HG03354 (cell line): ENCODE results near the gene CASTOR1.

Experiments
- ATAC-seq: cut with Tn5 transposase; IDR thresholded peaks from one replicate; pipeline ENCODE4 v1.9.1; 2021; ENCODE audit warnings: mild to moderate bottlenecking; ENCODE audit not compliant: unreplicated experiment, poor library complexity, severe bottlenecking

The CASTOR1 gene

GRCh38 chr22:30268331-30268730, 21.0 kb downstream of the CASTOR1 start:
- no peak for ATAC-seq

GRCh38 chr22:30267382-30268302, 21.7 kb downstream of the CASTOR1 start:
- ATAC-seq: no peak

DNA sequence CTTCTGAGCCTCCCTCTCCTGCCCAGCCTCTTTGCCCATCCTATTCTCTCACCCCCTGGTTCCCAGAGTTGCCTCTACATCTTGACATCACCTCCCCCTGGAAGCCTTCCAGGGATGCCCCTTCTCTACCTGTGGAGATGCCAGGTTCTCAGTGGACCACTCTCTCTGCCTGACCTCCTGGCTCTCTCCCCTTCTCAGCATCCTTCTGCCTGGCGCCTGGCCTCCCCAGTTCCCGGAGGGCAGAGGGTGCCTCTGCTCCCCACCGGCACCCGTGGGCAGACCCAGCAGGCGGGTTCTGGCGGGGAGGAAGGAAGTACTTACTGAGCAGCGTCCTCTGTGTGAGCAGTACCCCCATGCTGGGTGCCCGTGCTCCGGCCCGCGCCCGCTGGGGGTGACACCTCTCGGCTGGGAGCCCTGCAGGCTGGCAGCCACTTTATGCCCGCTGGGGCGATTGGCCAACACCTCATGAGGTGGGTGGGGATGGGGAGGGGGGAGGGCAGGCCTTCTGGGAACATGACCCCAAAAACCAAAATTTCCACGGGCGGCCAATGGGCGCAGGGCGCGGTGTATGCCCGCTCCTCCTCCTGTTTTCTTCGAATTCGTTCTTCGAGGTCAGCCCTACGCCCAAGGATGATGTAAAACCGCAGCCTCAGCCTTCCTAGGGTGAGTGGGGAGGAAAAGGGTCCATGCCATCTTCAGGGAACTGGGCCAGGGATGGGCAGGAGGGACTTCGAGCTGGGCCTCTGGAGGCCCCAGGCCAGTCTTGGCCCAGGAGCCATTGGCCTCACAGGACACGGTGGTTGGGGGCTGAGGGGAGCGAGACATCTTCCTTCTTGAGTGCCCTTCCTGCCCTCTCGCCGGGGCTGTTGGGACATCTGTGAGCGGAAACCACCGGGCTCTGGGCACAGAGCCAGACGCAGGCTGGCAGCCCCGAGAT, 22.6 kb downstream of the CASTOR1 start, which contains the start of gene OSM:
Gene OSM, minus strand, starts transcription at position 407 of the 937 bp plus-strand sequence. Its CDS starts 52 bp downstream, at position 355.
- ATAC-seq: no peak

- peak; percentile 74 for ATAC-seq
Measured at GRCh38 chr22:30265823-30266444, 23.4 kb downstream of the CASTOR1 start.

- ATAC-seq: no peak
Measured at GRCh38 chr22:30265131-30265720, 24.1 kb downstream of the CASTOR1 start.

- ATAC-seq: no peak
Measured at GRCh38 chr22:30263883-30264282, 25.4 kb downstream of the CASTOR1 start.

GRCh38 chr22:30262917-30263741, 26.2 kb downstream of the CASTOR1 start:
- no peak for ATAC-seq

GRCh38 chr22:30262112-30262511, 27.2 kb downstream of the CASTOR1 start:
- no peak for ATAC-seq

- ATAC-seq: no peak
Measured at GRCh38 chr22:30261134-30261533, 28.2 kb downstream of the CASTOR1 start.

DNA sequence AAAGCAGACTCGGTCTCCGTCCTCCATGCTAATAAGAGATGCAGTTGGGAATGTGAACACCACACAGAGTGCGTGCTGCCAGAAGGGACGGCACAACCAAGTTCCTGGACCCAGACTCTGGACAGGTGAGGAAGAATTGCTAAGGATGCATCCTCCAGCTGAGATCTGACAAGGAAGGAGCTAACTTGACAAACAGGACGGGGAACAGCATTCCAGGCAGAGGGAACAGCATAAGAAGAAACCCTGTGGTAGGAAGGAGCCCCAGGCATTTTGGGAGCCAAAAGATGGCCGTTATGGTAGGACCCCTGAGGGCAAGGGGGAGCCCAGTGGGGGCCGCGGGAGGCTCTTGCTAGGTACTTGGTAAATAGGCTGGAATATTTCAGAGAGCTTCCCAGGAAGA, 28.6 kb downstream of the CASTOR1 start:
- no peak for ATAC-seq

GRCh38 chr22:30260276-30260675, 29.0 kb downstream of the CASTOR1 start:
- ATAC-seq: no peak

GRCh38 chr22:30254314-30254713, 35.0 kb downstream of the CASTOR1 start:
- ATAC-seq: no peak

GRCh38 chr22:30253205-30253852, 36.0 kb downstream of the CASTOR1 start:
- ATAC-seq: no peak

DNA sequence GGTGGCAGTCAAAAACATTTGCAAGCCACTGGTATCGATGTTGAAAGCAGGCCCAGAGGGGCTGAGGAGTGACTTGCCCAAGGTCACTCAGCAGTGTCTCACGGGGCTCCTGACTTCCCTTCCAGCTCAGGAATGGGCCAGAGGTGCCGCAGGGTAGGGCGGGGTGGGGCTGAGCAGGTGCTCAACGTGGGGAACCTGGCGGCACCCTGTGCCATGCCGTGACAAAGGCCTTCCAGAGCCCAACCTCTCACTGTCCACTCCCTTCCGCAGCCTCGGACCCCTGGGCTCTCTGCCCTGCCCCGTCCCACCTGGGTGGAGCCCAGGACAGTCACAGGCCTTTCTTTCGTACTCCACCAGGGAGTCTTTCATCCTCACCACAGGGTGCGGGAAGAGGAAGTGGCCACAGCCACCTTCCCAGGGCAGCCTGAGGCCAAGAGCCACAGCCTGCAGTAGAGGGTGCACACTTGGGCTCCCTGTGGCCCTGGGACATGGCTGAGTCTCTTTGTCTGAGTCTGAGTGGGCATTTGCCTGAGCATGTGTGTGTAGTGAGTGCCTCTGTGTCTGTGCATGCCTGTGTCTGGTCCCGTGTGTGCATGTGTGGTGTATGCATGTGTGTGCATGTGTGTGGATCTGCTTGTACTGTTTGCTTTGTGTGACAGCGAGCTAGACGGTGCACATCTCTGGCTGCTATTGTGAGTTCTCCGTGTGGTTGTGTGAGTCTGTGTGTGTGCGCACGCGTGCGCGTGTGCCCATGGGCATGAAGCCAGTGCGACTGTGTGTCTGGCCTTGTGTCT, 36.7 kb downstream of the CASTOR1 start:
- no peak for ATAC-seq

GRCh38 chr22:30251711-30252110, 37.6 kb downstream of the CASTOR1 start:
- no peak for ATAC-seq

- no peak for ATAC-seq
Measured at GRCh38 chr22:30250661-30251267, 38.5 kb downstream of the CASTOR1 start.

GRCh38 chr22:30250039-30250565, 39.2 kb downstream of the CASTOR1 start:
- no peak for ATAC-seq
